Stimulated activated memory B cell treated with anti-CD40 and anti-IgM and Interleukin-4, amounts not matched to agents 10 μg/mL and 1 μg/mL and 100 μg/mL, for 72 hours (primary cell): ENCODE results near the gene EYS.

Source experiments
- ATAC-seq: fragments of 150-1000 bp; cut with Tn5 transposase; 2 replicates; pipeline ENCODE4 v1.10.0; 2021
- H3K27ac Mint-ChIP-seq: one replicate; pipeline ENCODE4 v1.8.0; 2022; ENCODE audit warnings: mild to moderate bottlenecking, mixed read lengths
- H3K27me3 Mint-ChIP-seq: one replicate; pipeline ENCODE4 v1.8.0; 2022; ENCODE audit warnings: mixed read lengths
- H3K36me3 Mint-ChIP-seq: one replicate; pipeline ENCODE4 v1.8.0; 2022; ENCODE audit warnings: mixed read lengths
- H3K4me1 Mint-ChIP-seq: one replicate; pipeline ENCODE4 v1.8.0; 2022; ENCODE audit warnings: mixed read lengths
- H3K4me3 Mint-ChIP-seq: one replicate; pipeline ENCODE4 v1.8.0; 2022; ENCODE audit warnings: mild to moderate bottlenecking, moderate library complexity, mixed read lengths
- H3K9me3 Mint-ChIP-seq: one replicate; pipeline ENCODE4 v1.8.0; 2022; ENCODE audit warnings: mixed read lengths

The EYS gene

GRCh38 chr6:65707126-65707826 lies at the start of gene EYS:
Gene EYS, minus strand, starts transcription at chr6:65707226. Its CDS starts 211,816 bp downstream, at chr6:65495410.
- Mint-ChIP-seq H3K4me3 (no peak within 1 kb of the TSS), H3K27ac (no peak within 1 kb of the TSS), H3K9me3 (peaks cover 3% of the 10 kb centered on the region), H3K4me1 (no peaks in the 10 kb centered on the region), H3K27me3 (no peaks in the 10 kb centered on the region), H3K36me3 (no peaks in the 10 kb centered on the region)
- ATAC-seq: no peak

GRCh38 chr6:65746302-65746701 lies 39.3 kb upstream of the EYS start:
- Mint-ChIP-seq H3K36me3 (no peaks in the 10 kb centered on the region), H3K4me3 (no peak overlapping the region), H3K9me3 (peaks cover 5% of the 10 kb centered on the region), H3K27ac (no peak overlapping the region), H3K4me1 (no peaks in the 10 kb centered on the region), H3K27me3 (no peaks in the 10 kb centered on the region)
- ATAC-seq: no peak

GRCh38 chr6:65745614-65746013 lies 38.6 kb upstream of the EYS start:
- Mint-ChIP-seq H3K9me3 (peaks cover 4% of the 10 kb centered on the region), H3K4me3 (no peak overlapping the region), H3K4me1 (no peaks in the 10 kb centered on the region), H3K27me3 (no peaks in the 10 kb centered on the region), H3K36me3 (no peaks in the 10 kb centered on the region), H3K27ac (no peak overlapping the region)
- no peak for ATAC-seq

- Mint-ChIP-seq H3K4me1 (no peaks in the 10 kb centered on the region), H3K9me3 (peaks cover 13% of the 10 kb centered on the region), H3K27ac (no peak overlapping the region), H3K27me3 (no peaks in the 10 kb centered on the region), H3K36me3 (no peaks in the 10 kb centered on the region), H3K4me3 (no peak overlapping the region)
- no peak for ATAC-seq
Observed at GRCh38 chr6:65728879-65729479, 22.0 kb upstream of the EYS start.

GRCh38 chr6:65719101-65719500 lies 12.1 kb upstream of the EYS start:
- Mint-ChIP-seq H3K4me1 (no peaks in the 10 kb centered on the region), H3K9me3 (peaks cover 8% of the 10 kb centered on the region), H3K4me3 (no peak overlapping the region), H3K36me3 (no peaks in the 10 kb centered on the region), H3K27ac (no peak overlapping the region), H3K27me3 (no peaks in the 10 kb centered on the region)
- ATAC-seq: no peak

GRCh38 chr6:65711531-65711930 lies 4.5 kb upstream of the EYS start:
- H3K4me3 Mint-ChIP-seq: no peak overlapping the region

GRCh38 chr6:65709099-65709830 lies 2.2 kb upstream of the EYS start:
- H3K4me3 Mint-ChIP-seq: no peak overlapping the region
- no peaks in the 10 kb centered on the region for H3K4me1 Mint-ChIP-seq
- H3K27ac Mint-ChIP-seq: no peak overlapping the region
- ATAC-seq: no peak
- no peaks in the 10 kb centered on the region for H3K27me3 Mint-ChIP-seq
- H3K36me3 Mint-ChIP-seq: no peaks in the 10 kb centered on the region
- H3K9me3 Mint-ChIP-seq: peaks cover 7% of the 10 kb centered on the region

More at GRCh38 chr6:65711531-65711930, 4.5 kb upstream of the EYS start:
- Mint-ChIP-seq H3K9me3 (peaks cover 9% of the 10 kb centered on the region), H3K27me3 (no peaks in the 10 kb centered on the region), H3K27ac (no peak overlapping the region), H3K36me3 (no peaks in the 10 kb centered on the region), H3K4me1 (no peaks in the 10 kb centered on the region)
- no peak for ATAC-seq

- ATAC-seq: no peak
- Mint-ChIP-seq H3K36me3 (no peaks in the 10 kb centered on the region), H3K27ac (no peak overlapping the region), H3K4me1 (no peaks in the 10 kb centered on the region), H3K9me3 (peaks cover 3% of the 10 kb centered on the region), H3K4me3 (no peak overlapping the region), H3K27me3 (no peaks in the 10 kb centered on the region)
Observed at GRCh38 chr6:65708162-65708561, 1.1 kb upstream of the EYS start.

- H3K36me3 Mint-ChIP-seq: no peaks in the 10 kb centered on the region
- H3K27ac Mint-ChIP-seq: no peak overlapping the region
- H3K4me1 Mint-ChIP-seq: no peaks in the 10 kb centered on the region
- no peak for ATAC-seq
- H3K27me3 Mint-ChIP-seq: no peaks in the 10 kb centered on the region
- peaks cover 3% of the 10 kb centered on the region for H3K9me3 Mint-ChIP-seq
- no peak overlapping the region for H3K4me3 Mint-ChIP-seq
Observed at GRCh38 chr6:65706436-65706835, 590 bp downstream of the EYS start.

- Mint-ChIP-seq H3K27ac (no peak overlapping the region), H3K9me3 (no peaks in the 10 kb centered on the region), H3K4me3 (no peak overlapping the region), H3K36me3 (no peaks in the 10 kb centered on the region), H3K27me3 (no peaks in the 10 kb centered on the region), H3K4me1 (no peaks in the 10 kb centered on the region)
- ATAC-seq: no peak
Observed at GRCh38 chr6:65701325-65701724, 5.7 kb downstream of the EYS start.

GRCh38 chr6:65700561-65700960 lies 6.5 kb downstream of the EYS start:
- H3K4me1 Mint-ChIP-seq: no peaks in the 10 kb centered on the region
- H3K36me3 Mint-ChIP-seq: no peaks in the 10 kb centered on the region
- no peaks in the 10 kb centered on the region for H3K9me3 Mint-ChIP-seq
- no peaks in the 10 kb centered on the region for H3K27me3 Mint-ChIP-seq
- ATAC-seq: no peak
- no peak overlapping the region for H3K27ac Mint-ChIP-seq
- H3K4me3 Mint-ChIP-seq: no peak overlapping the region

- Mint-ChIP-seq H3K4me3 (no peak overlapping the region), H3K27me3 (no peaks in the 10 kb centered on the region), H3K4me1 (no peaks in the 10 kb centered on the region), H3K36me3 (no peaks in the 10 kb centered on the region), H3K9me3 (peaks cover 3% of the 10 kb centered on the region), H3K27ac (no peak overlapping the region)
- no peak for ATAC-seq
Observed at GRCh38 chr6:65692109-65692508, 14.9 kb downstream of the EYS start.

- H3K4me3 Mint-ChIP-seq: no peak overlapping the region
- H3K4me1 Mint-ChIP-seq: no peaks in the 10 kb centered on the region
- no peaks in the 10 kb centered on the region for H3K36me3 Mint-ChIP-seq
- peaks cover 17% of the 10 kb centered on the region for H3K9me3 Mint-ChIP-seq
- H3K27me3 Mint-ChIP-seq: no peaks in the 10 kb centered on the region
- ATAC-seq: no peak
- no peak overlapping the region for H3K27ac Mint-ChIP-seq
Observed at GRCh38 chr6:65680232-65680631, 26.8 kb downstream of the EYS start.

- Mint-ChIP-seq H3K27ac (no peak overlapping the region), H3K36me3 (no peaks in the 10 kb centered on the region), H3K4me3 (no peak overlapping the region), H3K27me3 (no peaks in the 10 kb centered on the region), H3K9me3 (peaks cover 17% of the 10 kb centered on the region), H3K4me1 (no peaks in the 10 kb centered on the region)
- ATAC-seq: no peak
Observed at GRCh38 chr6:65671922-65672321, 35.1 kb downstream of the EYS start.

GRCh38 chr6:65667916-65668656 lies 38.9 kb downstream of the EYS start:
- Mint-ChIP-seq H3K4me3 (no peak overlapping the region), H3K4me1 (no peaks in the 10 kb centered on the region), H3K36me3 (no peaks in the 10 kb centered on the region)

More at GRCh38 chr6:65667916-65668656, 38.9 kb downstream of the EYS start:
- Mint-ChIP-seq H3K27me3 (no peaks in the 10 kb centered on the region), H3K27ac (no peak overlapping the region), H3K9me3 (peaks cover 8% of the 10 kb centered on the region)
- no peak for ATAC-seq
